ENCODE measurements around the gene IRAK2.

Gene IRAK2

DNA sequence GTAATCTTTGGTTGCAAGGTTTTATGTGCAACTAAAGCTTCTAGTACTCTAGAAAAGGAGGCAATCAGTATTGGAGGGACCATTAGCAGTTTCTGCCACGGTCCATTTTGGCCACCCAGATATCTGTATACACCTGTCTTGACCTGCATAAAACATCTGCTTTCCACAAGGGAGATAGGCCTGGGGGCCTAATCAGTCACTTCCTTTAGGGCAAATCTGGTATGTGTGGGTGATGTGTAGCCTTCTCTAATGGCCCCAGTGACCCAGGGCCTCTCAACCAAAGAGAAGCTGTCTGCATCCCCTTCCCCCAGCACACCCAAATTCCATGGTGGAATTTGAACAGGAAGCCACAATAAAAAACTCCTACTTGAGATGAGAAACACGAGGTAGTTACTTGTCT, 19.5 kb downstream of the IRAK2 start:
- H3K4me3 ChIP-seq (ENCODE audit: low read depth, low read length) = no peak overlapping the region
- TF ChIP-seq MYC (IDR thresholded peaks at IDR 0.05; ENCODE audit: low read depth, low read length) (no peak), POLR2A (IDR thresholded peaks at IDR 0.05; ENCODE audit: extremely low read depth, insufficient read length) (no peak)
- TF ChIP-seq, protein P1, sequence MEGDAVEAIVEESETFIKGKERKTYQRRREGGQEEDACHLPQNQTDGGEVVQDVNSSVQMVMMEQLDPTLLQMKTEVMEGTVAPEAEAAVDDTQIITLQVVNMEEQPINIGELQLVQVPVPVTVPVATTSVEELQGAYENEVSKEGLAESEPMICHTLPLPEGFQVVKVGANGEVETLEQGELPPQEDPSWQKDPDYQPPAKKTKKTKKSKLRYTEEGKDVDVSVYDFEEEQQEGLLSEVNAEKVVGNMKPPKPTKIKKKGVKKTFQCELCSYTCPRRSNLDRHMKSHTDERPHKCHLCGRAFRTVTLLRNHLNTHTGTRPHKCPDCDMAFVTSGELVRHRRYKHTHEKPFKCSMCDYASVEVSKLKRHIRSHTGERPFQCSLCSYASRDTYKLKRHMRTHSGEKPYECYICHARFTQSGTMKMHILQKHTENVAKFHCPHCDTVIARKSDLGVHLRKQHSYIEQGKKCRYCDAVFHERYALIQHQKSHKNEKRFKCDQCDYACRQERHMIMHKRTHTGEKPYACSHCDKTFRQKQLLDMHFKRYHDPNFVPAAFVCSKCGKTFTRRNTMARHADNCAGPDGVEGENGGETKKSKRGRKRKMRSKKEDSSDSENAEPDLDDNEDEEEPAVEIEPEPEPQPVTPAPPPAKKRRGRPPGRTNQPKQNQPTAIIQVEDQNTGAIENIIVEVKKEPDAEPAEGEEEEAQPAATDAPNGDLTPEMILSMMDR (IDR thresholded peaks at IDR 0.05; ENCODE audit: low read depth, low read length) = no peak
- TF ChIP-seq, protein P2, sequence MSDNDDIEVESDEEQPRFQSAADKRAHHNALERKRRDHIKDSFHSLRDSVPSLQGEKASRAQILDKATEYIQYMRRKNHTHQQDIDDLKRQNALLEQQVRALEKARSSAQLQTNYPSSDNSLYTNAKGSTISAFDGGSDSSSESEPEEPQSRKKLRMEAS (IDR thresholded peaks at IDR 0.05; ENCODE audit: low read depth, low read length) = no peak
- DNase-seq (ENCODE audit: low read depth) = no peak

DNA sequence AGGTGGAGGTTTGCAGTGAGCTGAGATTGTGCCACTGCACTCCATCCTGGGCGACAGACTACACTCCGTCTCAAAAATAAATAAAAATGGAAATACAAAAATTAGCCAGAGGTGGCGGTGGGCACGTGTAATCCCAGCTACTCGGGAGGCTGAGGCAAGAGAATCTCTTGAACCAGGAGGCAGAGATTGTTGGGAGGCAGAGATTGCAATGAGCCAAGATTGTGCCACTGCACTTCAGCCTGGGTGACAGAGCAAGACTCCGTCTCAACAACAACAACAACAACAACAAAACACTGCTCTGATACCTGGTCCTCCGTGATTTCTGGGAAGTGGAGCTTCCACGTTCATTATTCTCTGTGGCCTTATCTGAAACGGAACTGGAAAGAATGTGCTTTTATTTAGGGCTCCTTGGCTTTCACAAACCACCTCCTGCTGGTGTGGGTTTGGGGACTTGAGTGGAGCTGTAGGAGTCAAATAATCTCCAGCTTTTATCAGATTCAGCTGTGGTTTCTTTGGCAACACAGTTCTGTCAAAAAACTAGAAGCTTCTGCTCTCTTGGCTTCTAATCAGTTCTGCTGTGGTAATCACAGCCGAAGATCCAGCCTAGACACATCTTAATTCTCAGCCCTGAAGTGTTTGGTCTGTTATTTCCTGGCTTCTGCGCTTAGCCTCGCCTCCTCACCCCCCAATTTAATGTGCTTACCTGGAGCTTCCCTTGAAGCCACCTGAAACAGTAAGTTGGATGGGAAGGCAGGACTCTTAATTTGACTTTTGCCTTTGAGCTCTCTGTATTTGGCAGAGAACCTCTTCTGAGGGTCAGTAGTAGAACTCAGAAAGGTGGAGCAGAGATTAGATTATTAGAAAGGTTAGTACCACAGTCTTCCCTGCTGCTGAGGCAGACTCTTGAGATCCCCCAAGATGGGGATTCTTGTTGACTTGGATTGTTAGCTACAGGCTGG, 21.4 kb downstream of the IRAK2 start:
- no peak overlapping the region for H3K4me3 ChIP-seq (ENCODE audit: low read depth, low read length)
- TF ChIP-seq, protein P1 (IDR thresholded peaks at IDR 0.05; ENCODE audit: low read depth, low read length) = no peak
- TF ChIP-seq MYC (IDR thresholded peaks at IDR 0.05; ENCODE audit: low read depth, low read length) (no peak), POLR2A (IDR thresholded peaks at IDR 0.05; ENCODE audit: extremely low read depth, insufficient read length) (no peak)
- TF ChIP-seq, protein P2 (IDR thresholded peaks at IDR 0.05; ENCODE audit: low read depth, low read length) = no peak
- peak; percentile 58 for DNase-seq (ENCODE audit: low read depth)

DNA sequence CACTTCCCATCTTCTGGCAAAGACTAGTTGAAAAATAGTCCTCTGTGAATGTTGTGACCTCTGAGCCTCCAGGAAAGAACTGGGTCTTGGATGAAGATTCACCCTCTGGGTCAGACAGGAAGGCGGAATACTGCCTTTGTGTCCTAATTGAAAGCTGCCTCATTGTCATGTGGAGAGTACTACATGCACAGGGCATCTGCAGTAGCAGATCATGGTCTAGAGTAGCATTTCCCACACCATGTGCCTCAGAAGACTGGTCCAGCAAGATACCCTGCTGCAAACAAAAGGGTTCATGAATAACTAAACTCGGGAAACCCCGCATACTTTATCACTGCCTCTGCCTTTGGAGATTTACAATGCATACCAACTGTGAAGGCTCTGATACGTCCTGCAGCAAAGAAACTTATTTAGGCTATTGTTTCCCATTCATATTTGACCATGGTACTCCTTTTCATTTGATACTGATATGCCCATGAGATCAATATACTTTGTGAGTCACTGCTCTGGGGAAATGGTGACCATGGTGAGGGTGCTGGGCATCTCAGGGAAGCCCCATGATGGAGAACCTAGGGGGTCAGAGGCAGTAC, 22.7 kb downstream of the IRAK2 start:
- H3K4me3 ChIP-seq (ENCODE audit: low read depth, low read length) = no peak overlapping the region
- TF ChIP-seq, protein P2 (IDR thresholded peaks at IDR 0.05; ENCODE audit: low read depth, low read length) = no peak
- TF ChIP-seq, protein P1 (IDR thresholded peaks at IDR 0.05; ENCODE audit: low read depth, low read length) = no peak
- TF ChIP-seq MYC (IDR thresholded peaks at IDR 0.05; ENCODE audit: low read depth, low read length) (no peak), POLR2A (IDR thresholded peaks at IDR 0.05; ENCODE audit: extremely low read depth, insufficient read length) (no peak)
- DNase-seq (ENCODE audit: low read depth) = no peak

DNA sequence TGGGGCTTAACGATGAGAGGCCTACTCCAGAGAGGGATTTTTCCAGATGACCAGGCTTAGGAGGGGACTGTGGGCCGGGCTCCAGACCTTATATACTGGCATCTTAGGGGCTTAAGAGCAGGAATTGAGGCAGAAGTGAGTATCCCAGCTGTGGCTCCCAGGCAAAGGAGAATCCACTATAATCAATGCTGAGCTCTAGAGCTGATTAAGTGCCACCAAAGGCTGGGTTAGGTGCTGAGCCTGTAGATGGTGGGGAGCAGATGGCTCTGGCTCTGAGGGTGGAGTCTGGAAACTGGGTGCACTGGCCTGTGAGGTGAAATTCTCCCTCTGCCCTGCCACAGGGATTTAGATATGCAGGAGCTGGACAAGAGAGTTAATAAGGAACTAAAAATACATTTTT, 23.2 kb downstream of the IRAK2 start:
- TF ChIP-seq MYC (IDR thresholded peaks at IDR 0.05; ENCODE audit: low read depth, low read length) (no peak), POLR2A (IDR thresholded peaks at IDR 0.05; ENCODE audit: extremely low read depth, insufficient read length) (no peak)
- TF ChIP-seq, protein P2 (IDR thresholded peaks at IDR 0.05; ENCODE audit: low read depth, low read length) = no peak
- TF ChIP-seq, protein P1 (IDR thresholded peaks at IDR 0.05; ENCODE audit: low read depth, low read length) = no peak
- DNase-seq (ENCODE audit: low read depth) = no peak
- no peak overlapping the region for H3K4me3 ChIP-seq (ENCODE audit: low read depth, low read length)

DNA sequence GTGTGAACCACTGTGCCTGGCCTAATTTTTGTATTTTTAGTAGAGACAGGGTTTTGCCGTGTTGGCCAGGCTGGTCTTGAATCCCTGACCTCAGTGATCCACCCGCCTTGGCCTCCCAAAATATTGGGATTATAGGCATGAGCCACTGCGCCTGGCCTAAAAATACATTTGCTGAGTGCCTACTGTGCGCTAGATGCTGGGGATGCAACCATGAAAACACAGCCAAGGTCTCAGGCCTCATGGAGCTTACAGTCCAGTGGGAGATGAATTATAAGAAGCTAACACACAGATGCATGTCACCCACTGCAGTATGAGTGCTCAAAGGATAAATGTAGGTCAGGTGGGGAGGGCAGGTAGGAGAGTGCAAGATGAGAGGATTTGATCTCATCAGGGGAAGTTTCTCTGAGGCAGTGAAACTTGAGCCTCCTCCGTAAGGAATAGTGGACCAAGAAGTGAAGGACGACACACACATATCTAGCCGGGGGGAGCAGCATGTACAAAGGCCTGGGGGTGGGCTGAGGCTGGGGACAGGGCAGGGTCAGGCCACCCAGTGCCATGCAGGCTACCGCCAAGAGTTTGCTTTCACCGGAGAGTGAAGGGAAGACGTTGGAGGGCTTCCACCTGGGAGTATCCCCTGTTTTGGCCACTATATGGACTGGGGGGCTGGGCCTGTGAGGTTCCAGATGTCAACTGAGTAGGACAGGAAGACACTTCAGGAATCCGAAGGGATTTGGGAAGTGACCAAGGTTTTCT, 24.3 kb downstream of the IRAK2 start:
- DNase-seq (ENCODE audit: low read depth) = no peak
- H3K4me3 ChIP-seq (ENCODE audit: low read depth, low read length) = no peak overlapping the region
- TF ChIP-seq MYC (IDR thresholded peaks at IDR 0.05; ENCODE audit: low read depth, low read length) (no peak), POLR2A (IDR thresholded peaks at IDR 0.05; ENCODE audit: extremely low read depth, insufficient read length) (no peak)
- TF ChIP-seq, protein P2 (IDR thresholded peaks at IDR 0.05; ENCODE audit: low read depth, low read length) = no peak
